NCI-H1436 treated with DMSO at 0.1 percent for 48 hours (cell line): Measurements from ENCODE around the gene CPSF7.
"Not testable (repeated sequence)": the region's sequence is repeated elsewhere in the genome, so short reads cannot be mapped to it uniquely, and the experiment has no call there.

Experiments
- DNase-seq: peaks from one replicate; lab custom pipeline; 2025; lab: John Stamatoyannopoulos, UW

Gene CPSF7

DNA sequence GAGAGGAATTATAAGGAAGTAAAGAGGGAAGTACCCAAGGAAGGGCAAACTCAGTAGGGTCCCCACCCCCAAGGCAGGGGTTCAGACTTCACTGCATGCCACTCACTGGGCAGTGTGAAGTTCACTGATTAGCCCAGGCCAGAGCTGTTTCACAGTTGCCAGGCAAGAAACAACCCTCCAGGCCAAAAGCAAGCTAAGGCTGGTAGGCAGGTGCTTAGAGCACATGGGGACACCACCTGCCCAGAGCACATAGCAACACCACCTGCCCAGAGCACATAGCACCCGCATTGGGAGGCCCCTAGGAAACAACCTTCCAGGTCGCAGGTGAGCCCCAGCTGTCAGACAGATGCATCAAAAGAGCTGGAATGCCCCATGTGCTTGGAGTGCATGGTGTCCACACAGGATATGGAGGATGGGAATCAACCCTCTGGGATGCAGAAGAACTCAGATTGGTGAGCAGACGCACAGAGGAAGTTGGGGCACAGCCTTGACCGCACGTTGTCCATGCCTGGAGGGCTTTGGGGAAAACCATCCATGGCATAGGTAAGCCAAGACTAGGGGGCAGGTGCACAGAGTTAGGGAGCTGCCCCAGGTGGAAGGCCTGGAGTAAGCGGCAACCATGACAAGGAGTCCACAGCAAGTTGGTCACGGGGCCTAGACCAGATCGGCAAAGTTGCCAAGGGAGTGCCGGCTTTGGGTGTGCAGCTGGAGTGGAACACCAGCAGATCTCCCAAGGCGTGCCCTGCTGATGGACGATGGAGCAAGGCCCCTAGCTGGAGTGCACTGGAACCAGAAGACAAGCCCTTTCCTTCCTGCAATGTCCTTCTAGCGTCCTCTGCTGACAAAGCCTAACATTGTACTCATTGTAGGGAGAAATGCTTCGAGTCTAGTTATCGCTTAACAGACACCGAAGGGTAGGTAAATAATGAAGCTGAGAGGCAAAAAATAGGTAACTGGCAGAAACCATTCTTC, 45.2 kb downstream of the CPSF7 start:
- DNase-seq = no peak

DNA sequence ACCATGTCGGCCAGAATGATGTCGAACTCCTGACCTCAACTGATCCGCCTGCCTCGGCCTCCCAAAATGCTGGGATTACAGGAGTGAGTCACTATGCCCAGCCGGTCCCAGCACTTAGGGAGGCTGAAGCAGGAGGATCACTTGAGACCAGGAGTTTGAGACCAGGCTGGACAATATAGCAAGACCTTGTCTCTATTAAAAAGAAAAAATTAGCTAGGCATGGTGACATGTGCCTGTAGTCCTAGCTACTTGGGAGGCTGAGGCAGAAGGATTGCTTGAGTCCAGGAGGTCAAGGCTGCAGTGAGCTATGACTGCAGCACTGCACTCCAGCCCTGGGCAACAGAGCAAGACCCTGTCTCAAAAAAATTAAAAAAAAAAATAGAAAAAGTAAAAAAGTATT, 45.9 kb downstream of the CPSF7 start:
- not testable (repeated sequence) for DNase-seq

DNA sequence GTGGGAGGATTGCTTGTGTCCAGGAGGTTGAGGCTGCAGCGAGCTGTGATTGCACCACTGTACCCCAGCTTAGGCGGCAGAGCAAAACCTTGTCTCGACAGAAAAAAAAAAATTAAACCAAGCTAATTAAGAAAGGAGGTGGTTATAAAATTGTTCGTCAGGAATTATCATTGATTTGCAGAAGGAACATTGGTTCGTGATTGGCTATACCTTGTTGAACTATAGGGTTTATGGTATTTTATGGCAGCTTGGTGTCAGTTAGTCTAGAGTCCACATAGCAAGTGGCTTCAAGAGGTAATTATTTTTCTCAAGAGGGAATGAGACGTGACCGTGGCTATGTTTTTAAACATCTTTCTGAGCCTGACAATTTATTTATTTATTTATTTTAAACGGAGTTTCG, 48.9 kb downstream of the CPSF7 start:
- DNase-seq = no peak

GRCh38 chr11:61378713-61379313, 51.0 kb downstream of the CPSF7 start:
- no peak for DNase-seq

- DNase-seq = no peak
These were observed 52.2 kb downstream of the CPSF7 start for GRCh38 chr11:61377461-61378160.

- DNase-seq = no peak
These were observed 54.0 kb downstream of the CPSF7 start for GRCh38 chr11:61375761-61376108.

DNA sequence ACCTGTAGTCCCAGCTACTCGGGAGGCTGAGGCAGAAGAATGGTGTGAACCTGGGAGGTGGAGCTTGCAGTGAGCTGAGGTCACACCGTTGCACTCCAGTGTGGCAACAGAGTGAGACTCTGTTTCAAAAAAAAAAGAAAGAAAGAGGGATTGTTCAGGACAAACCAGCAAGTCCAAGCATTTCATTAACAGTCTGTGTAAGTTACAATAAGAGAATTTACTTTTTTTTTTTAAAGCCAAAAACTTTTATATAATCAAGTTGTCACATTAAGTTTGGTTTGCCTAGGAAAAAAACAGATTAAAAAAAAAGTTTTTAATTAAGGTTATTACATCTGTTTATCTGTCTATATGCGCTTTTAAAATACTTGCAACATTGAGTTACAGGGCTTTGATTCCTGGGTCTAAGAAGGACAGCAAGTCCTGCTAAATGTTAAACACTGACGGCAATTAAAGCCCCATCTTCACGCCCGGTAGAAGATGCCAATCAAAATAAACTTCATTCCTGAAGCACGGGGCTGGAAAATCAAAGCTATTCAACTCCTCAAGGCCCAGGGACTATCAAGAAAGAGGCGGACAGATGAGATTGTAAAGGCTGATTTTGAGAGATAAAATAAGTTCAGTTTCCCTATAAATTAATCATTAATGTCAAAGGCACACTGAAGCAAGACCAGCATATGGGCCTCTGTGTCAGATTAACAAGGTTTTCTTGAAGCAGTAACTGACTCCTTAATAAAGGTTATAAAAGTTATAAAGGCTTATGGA, 56.9 kb downstream of the CPSF7 start:
- no peak for DNase-seq

GRCh38 chr11:61370349-61371005, 59.3 kb downstream of the CPSF7 start:
- DNase-seq = no peak

DNA sequence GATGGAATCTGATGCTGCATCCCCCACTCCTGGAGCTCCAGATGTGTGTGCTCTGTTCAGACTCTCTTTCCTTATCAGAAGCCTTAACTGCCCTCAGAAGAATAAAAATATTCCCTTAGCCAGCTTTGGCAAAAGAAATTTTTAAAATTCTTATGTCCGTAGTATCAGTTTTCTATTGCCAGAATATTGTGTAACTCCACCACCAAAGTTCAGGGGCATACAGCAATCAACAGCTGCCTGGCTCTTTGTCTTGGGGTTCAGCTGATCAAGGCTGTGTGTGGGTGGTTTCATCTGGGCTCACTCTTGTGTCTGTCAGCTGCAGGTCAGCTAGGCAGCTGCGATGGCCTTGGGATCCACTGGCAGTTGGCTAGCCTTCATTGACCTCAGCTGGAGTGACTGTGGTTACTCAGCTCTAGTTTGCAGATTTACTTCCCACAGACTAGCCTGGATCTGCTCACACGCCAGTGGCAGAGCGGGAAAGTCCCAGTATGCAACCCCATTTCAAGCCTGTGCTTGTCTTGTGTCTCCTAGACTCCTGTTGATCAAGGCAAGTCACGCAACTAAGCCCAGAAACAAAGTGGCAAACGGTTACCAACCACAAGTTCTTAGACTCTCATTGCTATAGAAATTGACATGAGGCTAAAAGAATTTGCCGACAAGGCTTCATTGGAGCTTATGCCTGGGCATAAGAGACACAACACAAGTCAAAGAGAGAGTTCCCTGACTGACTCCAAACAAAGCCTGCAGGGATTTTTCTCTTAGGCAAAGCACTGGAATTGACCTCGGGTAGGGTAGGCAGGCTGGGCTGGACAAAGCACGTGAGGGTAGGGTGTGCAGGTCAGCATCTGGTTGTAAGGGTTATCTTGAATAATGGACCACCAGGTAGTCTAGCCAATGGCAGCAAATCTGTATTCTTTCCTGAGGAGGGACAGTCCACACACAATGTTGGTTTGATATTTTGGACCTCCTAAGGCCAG, 60.1 kb downstream of the CPSF7 start:
- DNase-seq = no peak

DNA sequence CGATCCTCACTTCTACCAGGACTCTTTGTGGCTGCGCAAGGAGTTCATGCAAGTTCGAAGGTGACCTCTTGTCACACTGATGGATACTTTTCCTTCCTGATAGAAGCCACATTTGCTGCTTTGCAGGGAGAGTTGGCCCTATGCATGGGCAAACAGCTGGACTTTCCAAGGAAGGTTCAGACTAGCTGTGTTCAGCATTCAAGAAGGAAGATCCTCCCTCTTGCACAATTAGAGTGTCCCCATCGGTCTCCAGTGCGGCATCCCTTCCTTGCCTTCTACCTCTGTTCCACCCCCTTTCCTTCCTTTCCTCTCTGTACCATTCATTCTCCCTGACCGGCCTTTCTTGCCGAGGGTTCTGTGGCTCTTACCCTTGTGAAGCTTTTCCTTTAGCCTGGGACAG, 61.1 kb downstream of the CPSF7 start:
- DNase-seq = no peak

DNA sequence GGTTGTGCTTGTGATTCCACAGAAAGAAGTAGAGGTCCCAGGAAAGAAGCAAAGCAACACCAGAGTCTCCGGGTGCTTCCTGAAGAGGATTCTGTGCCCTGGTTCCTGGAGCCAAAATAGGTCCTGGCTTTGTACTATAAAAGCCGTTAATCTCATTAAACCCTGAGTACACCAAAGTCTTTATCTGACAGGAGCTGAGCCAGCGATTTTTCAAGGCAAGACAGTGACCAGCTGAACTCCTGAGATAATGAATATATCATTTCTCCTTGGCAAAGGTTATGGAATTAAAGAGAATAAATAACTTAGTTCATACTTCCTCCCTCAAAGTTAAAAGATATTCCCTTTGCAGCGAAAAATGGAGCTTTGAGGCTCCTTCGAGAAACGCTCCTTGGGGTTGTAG, 62.4 kb downstream of the CPSF7 start:
- DNase-seq = no peak

- DNase-seq = no peak
These were observed 65.6 kb downstream of the CPSF7 start for GRCh38 chr11:61364012-61364675.

DNA sequence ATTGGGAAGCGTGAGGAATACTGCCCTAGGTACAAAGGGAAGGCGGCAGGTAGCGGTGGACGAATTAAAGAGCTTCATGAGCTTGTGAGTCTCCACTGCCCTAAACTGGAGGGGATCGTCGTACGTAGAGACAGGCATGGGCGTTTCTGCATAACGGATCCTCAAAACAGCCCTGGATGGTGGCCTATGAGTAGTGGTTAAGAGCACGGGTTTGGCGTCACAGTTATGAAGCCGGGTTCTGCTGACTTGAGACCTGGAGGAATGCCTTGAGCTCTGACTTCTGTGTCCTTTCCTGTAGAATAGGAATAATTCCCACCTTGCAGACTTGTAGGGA, 67.3 kb downstream of the CPSF7 start:
- no peak for DNase-seq

GRCh38 chr11:61361741-61362541, 67.8 kb downstream of the CPSF7 start, which contains the start of the genes CYB561A3 and TMEM138:
TSS of gene CYB561A3 (minus strand) at chr11:61361882. CDS start at chr11:61356713, 5,169 bp downstream.
TSS of gene TMEM138 (plus strand) at chr11:61362374. CDS start at chr11:61364391, 2,017 bp downstream.
- DNase-seq = peak; percentile 74

- no peak for DNase-seq
These were observed 68.5 kb downstream of the CPSF7 start for GRCh38 chr11:61361237-61361740.

- DNase-seq = no peak
These were observed 70.3 kb downstream of the CPSF7 start for GRCh38 chr11:61359516-61359915.

DNA sequence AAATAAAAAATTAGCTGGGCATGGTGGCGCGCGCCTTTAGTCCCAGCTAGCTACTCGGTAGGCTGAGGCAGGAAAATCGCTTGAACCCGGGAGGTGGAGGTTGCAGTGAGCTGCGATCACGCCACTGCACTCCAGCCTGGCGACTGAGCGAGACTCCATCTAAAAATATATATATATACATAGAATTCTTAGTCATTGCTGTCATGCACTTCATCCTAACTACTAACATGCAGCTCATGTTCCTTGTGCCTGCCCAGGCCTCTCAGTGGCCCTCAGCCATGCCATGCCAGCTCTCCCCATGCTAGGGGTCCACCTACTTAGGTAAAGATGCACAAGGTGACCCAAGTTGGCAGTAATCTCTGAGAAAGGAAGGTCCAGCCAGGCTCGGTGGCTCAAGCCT, 71.2 kb downstream of the CPSF7 start:
- DNase-seq = no peak

DNA sequence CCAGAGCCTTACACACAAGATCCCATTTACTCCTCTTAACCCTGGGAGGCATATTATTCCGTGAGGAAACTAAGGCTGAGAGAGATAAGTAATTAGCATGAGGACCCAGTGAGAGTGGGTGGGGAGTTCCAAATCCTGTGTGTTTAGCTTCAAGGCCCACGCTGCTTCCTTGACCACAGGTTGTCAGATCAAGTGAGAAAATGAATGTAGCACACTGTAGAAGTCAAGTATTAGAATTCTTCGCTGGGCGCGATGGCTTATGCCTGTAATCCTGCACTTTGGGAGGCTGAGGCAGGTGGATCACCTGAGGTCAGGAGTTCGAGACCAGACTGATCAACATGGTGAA, 71.9 kb downstream of the CPSF7 start:
- DNase-seq = no peak
